ENCODE measurements around the gene ACIN1. TPM values are rescaled to one million over a fixed set of nuclear protein-coding genes. Genes with fewer than 3 reads are reported as not detected.

The ACIN1 gene
- total RNA-seq, 6 experiments from 2014 or later = 128 to 150 (median 142) TPM

DNA sequence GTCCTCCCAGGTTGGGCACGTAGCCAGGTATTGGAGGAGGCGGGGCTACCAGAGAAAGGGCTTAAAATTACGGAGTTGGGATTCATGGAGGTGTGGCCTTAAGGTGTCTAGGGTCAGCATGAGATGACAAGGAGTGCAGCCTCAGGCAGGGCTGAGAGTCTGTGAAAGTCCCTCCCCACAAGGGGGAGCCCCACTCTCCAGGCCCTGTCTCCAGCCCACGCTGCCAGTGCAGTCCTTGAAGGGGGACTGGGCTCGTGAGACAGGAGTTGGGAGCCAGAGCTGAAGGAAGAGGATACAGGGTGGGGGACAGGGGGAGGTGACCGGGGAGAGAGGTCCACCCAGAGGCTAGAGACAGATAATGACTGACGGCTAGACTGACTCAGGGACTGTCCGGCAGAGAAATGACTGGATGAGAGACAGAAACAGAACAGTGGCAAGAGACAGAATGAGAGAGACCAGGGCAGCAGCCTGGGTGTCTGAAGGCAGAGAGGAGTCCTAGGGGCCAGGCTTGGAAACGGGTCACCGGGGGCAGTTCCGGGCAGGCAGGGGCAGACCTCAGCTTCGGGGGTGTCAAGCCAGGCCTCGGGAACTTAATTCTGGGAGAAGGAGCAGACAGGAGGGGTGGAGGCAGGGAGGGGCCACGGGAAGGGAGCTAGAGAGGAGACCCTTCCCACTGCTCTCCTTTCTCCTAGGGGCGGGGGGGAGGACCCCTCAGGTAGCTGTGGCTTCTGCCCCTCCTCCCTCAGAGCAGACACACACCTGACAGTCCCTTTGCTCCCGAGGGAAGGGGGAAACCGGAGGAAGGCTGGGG, 38.6 kb downstream of the ACIN1 start:
- H3K27me3 Mint-ChIP-seq (ENCODE audit: insufficient read depth) = peaks cover 5% of the 10 kb centered on the region
- H3K27ac Mint-ChIP-seq = peak overlapping the region; percentile 70
- H3K4me3 Mint-ChIP-seq = peak overlapping the region; percentile 88
- H3K36me3 Mint-ChIP-seq (ENCODE audit: low read depth) = peaks cover 6% of the 10 kb centered on the region; the same call in 1 of the 2 replicates
- no peaks in the 10 kb centered on the region for H3K9me3 Mint-ChIP-seq
- peak; percentile 53 for DNase-seq
- TF ChIP-seq, protein P1, sequence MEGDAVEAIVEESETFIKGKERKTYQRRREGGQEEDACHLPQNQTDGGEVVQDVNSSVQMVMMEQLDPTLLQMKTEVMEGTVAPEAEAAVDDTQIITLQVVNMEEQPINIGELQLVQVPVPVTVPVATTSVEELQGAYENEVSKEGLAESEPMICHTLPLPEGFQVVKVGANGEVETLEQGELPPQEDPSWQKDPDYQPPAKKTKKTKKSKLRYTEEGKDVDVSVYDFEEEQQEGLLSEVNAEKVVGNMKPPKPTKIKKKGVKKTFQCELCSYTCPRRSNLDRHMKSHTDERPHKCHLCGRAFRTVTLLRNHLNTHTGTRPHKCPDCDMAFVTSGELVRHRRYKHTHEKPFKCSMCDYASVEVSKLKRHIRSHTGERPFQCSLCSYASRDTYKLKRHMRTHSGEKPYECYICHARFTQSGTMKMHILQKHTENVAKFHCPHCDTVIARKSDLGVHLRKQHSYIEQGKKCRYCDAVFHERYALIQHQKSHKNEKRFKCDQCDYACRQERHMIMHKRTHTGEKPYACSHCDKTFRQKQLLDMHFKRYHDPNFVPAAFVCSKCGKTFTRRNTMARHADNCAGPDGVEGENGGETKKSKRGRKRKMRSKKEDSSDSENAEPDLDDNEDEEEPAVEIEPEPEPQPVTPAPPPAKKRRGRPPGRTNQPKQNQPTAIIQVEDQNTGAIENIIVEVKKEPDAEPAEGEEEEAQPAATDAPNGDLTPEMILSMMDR (IDR thresholded peaks at IDR 0.05) = peak; percentile 87
- peaks cover 36% of the 10 kb centered on the region for H3K4me1 Mint-ChIP-seq (ENCODE audit: low read depth)

DNA sequence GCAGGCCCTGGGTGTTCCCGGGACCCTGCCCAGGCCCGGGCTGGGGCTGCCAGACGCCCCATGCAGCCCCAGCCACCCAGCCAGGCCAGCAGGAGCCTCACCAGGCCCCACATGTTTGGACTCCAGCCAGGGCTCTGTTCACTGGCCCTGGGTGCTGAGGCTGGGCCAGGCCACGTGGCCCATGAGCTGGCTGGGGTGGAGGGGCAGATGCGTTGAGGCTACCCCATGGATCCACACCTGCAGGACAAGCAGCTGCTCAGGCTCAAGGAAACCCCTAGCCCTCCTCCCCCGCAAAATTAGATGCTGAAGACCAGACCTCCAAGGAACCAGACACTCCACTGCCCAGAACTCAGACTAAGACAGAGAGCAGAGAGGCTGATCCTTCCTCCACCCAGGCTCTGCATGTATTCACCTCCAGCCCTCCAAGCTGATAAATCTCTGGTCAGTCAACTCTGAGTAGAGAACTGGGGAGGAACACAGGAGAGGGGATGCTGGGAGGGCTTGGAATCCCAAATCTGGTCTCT, 39.3 kb downstream of the ACIN1 start:
- Mint-ChIP-seq H3K4me1 (ENCODE audit: low read depth) (peaks cover 36% of the 10 kb centered on the region), H3K4me3 (peak overlapping the region; percentile 88; the same call in 1 of the 2 replicates), H3K27me3 (ENCODE audit: insufficient read depth) (peaks cover 5% of the 10 kb centered on the region), H3K36me3 (ENCODE audit: low read depth) (no peaks in the 10 kb centered on the region; the same call in 1 of the 2 replicates), H3K27ac (peak overlapping the region; percentile 57; the same call in 1 of the 2 replicates), H3K9me3 (no peaks in the 10 kb centered on the region)
- DNase-seq = no peak
- TF ChIP-seq, protein P1 (IDR thresholded peaks at IDR 0.05) = no peak

DNA sequence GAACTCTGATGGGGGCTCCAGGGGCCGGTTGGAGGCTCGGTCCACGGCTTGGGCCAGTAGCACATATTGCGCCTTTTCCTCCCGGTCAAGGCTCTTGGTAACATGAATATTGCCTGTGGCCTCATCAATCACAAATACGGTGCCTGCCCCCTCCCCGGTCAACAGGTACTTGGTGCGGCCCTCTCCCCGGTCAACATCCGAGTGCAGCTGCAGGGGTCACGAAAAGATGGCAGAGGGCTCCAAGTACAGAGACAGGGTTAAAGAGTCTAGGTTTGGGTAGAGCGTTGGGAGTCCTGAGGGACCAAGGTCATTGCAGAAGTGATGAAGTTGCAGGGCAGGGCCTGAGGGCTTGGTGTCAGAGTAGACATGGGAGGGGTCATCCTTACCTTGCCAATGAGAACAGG, 39.8 kb downstream of the ACIN1 start:
- Mint-ChIP-seq H3K27me3 (ENCODE audit: insufficient read depth) (peaks cover 5% of the 10 kb centered on the region), H3K4me3 (no peak overlapping the region), H3K4me1 (ENCODE audit: low read depth) (peaks cover 36% of the 10 kb centered on the region)

DNA sequence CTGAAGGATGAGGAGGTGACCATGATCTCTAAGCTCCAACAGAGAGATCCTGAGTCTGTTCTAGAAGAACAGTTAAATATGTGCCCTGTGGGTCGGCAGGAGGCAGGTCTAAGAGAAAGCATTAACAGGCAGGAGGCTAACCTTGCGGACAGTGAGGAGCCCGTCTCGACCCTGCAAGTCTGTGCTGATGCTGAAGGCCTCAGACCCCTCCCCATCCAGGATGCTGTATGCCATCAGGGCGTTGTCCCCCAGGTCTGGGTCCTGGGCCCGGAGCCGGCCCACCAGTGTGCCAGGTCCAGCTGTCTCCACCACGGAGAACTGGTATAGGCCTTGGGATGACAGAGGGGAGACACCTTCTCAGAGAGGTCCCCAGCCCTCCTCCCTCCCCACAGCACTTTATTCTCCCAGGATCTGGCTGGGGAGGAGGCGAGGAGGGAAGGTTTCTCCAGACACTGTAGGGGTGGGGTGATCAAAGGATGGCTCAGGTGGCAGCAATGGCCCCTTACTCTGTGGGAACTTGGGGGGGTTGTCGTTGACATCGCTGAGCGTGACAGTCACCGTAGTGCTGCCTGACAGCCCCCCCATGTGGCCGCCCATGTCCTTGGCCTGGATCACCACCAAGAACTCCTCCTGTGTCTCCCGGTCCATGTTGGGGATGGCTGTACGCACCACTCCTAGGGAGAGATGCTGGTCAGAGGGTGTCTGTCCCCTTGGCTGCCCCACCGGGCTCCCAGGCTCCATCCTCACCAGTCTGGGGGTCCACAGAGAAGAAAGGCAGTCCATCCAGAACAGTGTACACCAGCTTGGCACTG, 40.7 kb downstream of the ACIN1 start:
- no peak for DNase-seq
- peaks cover 5% of the 10 kb centered on the region for H3K27me3 Mint-ChIP-seq (ENCODE audit: insufficient read depth)
- H3K27ac Mint-ChIP-seq = no peak overlapping the region
- TF ChIP-seq, protein P1 (IDR thresholded peaks at IDR 0.05) = peak; percentile 53; the same call in 1 of the 2 replicates
- H3K36me3 Mint-ChIP-seq (ENCODE audit: low read depth) = no peaks in the 10 kb centered on the region; the same call in 1 of the 2 replicates
- peaks cover 32% of the 10 kb centered on the region for H3K4me1 Mint-ChIP-seq (ENCODE audit: low read depth)
- no peaks in the 10 kb centered on the region for H3K9me3 Mint-ChIP-seq
- H3K4me3 Mint-ChIP-seq = no peak overlapping the region

More for the DNA sequence above, 39.8 kb downstream of the ACIN1 start:
- no peak for DNase-seq
- Mint-ChIP-seq H3K9me3 (no peaks in the 10 kb centered on the region), H3K36me3 (ENCODE audit: low read depth) (no peaks in the 10 kb centered on the region; the same call in 1 of the 2 replicates), H3K27ac (no peak overlapping the region)
- TF ChIP-seq, protein P1 (IDR thresholded peaks at IDR 0.05) = no peak

DNA sequence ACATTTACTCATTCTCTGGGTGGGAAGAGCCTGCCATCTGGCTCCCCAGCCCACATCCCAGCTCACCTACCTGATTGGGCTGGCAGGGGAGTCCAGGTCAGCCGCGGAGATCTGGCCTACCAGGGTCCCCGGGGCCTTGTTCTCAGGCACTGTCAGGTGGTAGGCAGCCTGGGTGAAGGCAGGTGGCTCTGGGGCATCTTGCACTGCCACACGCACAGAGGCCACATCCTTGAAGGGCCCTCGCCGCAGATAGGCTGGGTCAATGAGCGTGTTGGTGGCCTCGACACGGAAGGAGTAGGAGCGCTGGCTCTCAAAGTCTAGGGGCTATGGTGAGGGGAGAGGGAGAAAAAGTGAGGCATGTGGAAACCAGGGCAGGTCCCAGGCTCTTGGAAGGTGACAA, 41.5 kb downstream of the ACIN1 start:
- no peak for DNase-seq
- Mint-ChIP-seq H3K4me3 (no peak overlapping the region), H3K36me3 (ENCODE audit: low read depth) (no peaks in the 10 kb centered on the region), H3K27ac (no peak overlapping the region), H3K4me1 (ENCODE audit: low read depth) (peaks cover 24% of the 10 kb centered on the region), H3K9me3 (no peaks in the 10 kb centered on the region), H3K27me3 (ENCODE audit: insufficient read depth) (peaks cover 5% of the 10 kb centered on the region)
- TF ChIP-seq, protein P1 (IDR thresholded peaks at IDR 0.05) = no peak
